Stimulated activated CD8-positive, alpha-beta memory T cell treated with anti-CD3 and anti-CD28 coated beads, Interleukin-15, amount 100 ng/mL, for 1 hour (primary cell): ENCODE measurements around the gene CASZ1.

Source experiments
- DNase-seq: peaks from one replicate; pipeline ENCODE4 v3.0.0-alpha.2; 2020; ENCODE audit warnings: low read depth

CASZ1 gene

GRCh38 chr1:10599194-10599861, 197.1 kb downstream of the CASZ1 start:
- DNase-seq = no peak

GRCh38 chr1:10598389-10598702, 198.1 kb downstream of the CASZ1 start:
- DNase-seq = no peak

DNA sequence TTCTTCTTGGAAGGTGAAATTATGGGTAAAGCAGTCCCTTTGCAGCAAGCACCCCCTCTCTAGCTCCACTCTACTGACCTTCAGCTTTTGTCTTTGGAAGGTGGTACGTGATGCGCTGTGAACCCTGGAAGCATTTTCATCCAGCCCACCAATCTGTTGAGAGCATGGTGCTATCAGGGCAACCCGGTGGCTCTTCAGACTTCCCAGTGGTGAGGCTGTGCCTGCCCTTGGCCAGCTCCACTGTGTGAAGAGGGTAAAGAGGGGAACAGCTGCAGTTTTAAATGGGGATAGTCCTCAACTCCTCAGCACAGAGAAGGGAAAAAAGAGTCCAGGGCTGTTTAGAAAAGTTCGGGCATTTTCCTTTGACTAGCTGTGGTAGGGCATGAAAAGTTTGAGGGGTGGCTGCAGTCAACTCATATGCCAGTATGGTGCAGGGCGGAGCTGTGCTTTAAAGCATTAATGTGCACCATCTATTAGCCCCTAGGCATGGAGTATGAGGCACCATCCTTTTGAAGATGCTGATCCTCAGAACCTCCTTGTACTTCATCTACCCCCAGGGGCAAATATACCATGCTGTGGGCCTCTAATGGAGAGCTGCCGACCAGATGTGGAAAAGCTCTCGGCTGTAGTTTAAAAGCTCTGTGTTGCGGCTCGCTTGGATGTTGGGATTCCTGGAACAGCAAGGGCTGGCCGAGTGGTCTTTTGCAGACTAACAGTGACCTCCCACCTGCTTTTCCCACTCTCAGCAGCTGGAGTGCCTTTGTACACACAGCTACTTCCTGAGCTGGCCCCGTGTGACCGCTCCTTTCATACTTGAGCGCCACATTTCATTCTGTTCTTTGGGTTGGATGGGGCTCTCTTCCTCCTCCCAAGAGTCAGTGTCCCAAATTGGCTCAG, 198.7 kb downstream of the CASZ1 start:
- no peak for DNase-seq

DNA sequence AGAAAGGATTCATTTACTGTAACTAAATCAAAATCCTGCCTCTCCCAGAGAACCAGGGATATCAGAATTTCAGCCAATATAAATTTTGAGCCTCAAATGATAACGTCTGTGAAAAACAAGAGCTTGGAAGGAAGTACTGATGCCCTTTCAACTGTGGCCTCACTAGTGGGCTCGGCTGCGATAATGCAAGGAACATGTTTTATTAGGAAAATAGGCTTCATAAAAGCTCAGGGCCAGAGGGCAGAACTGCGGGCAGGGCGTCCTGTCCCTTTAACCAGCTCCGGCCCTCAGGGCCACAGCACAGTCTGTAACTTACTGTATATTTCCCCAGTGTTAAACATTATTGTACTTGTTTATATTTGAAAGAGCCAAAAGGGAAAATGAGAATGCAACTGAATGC, 199.7 kb downstream of the CASZ1 start:
- DNase-seq = no peak

DNA sequence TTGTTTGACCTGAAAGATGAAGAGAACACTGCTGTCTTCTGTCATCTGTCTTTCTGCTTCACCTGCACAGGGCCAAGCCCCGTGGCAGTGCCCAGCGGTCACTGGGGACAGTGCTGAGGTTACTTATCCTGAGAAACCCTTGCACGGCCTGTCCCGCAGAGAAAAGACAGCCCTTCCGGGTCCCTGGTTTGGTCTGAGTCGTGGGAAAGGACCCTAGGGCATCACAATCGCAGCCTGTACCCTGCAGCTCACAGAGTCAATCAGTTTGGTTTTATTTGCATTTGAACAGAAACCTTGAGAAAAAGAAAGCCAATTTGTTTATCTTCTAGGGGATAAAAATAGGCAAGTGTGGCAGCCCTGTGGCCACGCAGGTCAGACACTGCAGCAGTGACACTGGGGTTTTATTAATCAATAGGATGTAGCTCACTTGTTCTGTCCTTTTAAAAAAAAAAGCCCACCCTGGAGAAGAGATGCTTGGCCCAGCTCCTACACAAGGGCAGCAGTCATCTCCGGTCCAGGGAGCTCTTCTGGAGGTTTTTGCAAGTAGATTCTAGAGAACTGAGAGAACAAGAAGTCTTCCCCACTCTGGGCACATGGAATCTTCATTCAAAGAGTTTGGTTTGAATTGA, 201.7 kb downstream of the CASZ1 start:
- DNase-seq = no peak

- DNase-seq = no peak
Observed at GRCh38 chr1:10593750-10594149, 202.7 kb downstream of the CASZ1 start.

GRCh38 chr1:10592373-10592772, 204.1 kb downstream of the CASZ1 start:
- DNase-seq = no peak

DNA sequence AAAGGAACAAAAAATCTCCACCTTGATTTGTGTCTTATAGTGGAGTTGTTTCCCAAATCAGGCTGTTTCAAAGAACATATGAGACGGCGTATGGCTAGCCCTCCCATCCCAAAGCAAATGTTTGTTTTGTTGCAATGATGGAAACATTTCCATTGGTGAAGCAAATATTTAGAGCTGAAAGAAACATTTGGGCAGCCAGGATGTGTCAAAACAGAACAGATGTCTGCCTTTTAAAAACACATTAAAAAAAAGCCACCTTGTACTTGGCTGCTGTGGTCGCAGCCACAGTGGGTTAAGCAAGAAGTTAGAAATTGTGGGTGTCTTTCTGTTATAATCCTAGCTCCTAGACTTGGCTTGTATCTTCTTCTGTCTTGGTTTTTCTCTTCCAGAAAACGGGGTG, 205.4 kb downstream of the CASZ1 start:
- DNase-seq = no peak

- DNase-seq = no peak
Observed at GRCh38 chr1:10589074-10589473, 207.4 kb downstream of the CASZ1 start.

DNA sequence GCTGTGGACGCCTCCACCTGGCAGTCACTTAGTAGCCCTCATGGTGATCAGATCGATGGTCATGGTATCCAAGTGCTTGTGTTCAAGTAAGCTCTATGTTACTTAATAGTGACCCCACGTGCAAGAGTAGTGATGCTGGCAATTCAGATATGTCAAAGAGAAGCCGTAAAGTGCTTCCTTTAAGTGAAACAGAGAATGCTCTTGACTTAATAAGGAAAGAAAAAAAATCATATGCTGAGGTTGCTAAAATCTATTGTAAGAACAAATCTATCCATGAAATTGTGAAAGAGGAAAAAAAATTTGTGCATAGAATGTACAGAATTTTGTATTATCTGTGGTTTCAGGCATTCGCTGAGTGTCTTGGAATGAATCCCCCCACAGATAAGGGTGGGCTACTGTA, 207.8 kb downstream of the CASZ1 start:
- DNase-seq = no peak
